MCF 10A (cell line): ENCODE data around the gene FBXW12. TPM values are rescaled to one million over a fixed set of nuclear protein-coding genes. Genes with fewer than 3 reads are reported as not detected.
A peak's percentile ranks its signal among the peaks of the same experiment; 100 is the strongest.

Experiments
- BruUV-seq: library from RNA; stranded (reverse); fragments of 400-500 nt; replicated peaks from 2 replicates; lab custom pipeline; 2021; lab: Mats Ljungman, UMichigan
- CTCF ChIA-PET: fragments of 300-600 bp; sonication (Branson Sonifier 250); formaldehyde crosslinking; extraction: SDS; loops from one replicate; lab custom pipeline; 2021; ENCODE audit warnings: antibody characterized with exemption, inconsistent platforms; lab: Yijun Ruan, JAX
- POLR2A ChIA-PET: fragments of 300-600, 350-650 bp; sonication (Branson Sonifier 250); formaldehyde crosslinking; extraction: SDS; loops from one replicate; lab custom pipeline; 2020; ENCODE audit warnings: antibody characterized with exemption, inconsistent platforms; lab: Yijun Ruan, JAX
- DNase-seq: peaks from one replicate; pipeline ENCODE4 v3.0.0-alpha.2; 2018; ENCODE audit not compliant: unreplicated experiment
- H3K27ac Mint-ChIP-seq: one replicate; pipeline ENCODE4 v1.8.0; 2022; ENCODE audit warnings: mild to moderate bottlenecking, low read depth, mixed read lengths; ENCODE audit not compliant: unreplicated experiment
- H3K27me3 Mint-ChIP-seq: one replicate; pipeline ENCODE4 v1.8.0; 2022; ENCODE audit warnings: mixed read lengths; ENCODE audit not compliant: insufficient read depth, unreplicated experiment
- H3K36me3 Mint-ChIP-seq: one replicate; pipeline ENCODE4 v1.8.0; 2022; ENCODE audit warnings: mild to moderate bottlenecking, moderate library complexity, mixed read lengths; ENCODE audit not compliant: insufficient read depth, unreplicated experiment
- H3K4me1 Mint-ChIP-seq: one replicate; pipeline ENCODE4 v1.8.0; 2022; ENCODE audit warnings: mixed read lengths; ENCODE audit not compliant: insufficient read depth, unreplicated experiment
- H3K4me3 Mint-ChIP-seq: one replicate; pipeline ENCODE4 v1.8.0; 2022; ENCODE audit warnings: mild to moderate bottlenecking, moderate library complexity, mixed read lengths; ENCODE audit not compliant: unreplicated experiment
- H3K9me3 Mint-ChIP-seq: one replicate; pipeline ENCODE4 v1.8.0; 2022; ENCODE audit warnings: mixed read lengths; ENCODE audit not compliant: unreplicated experiment
- CTCF ChIP-seq: fragments of 200-600 bp; IDR thresholded peaks from one replicate; pipeline ENCODE4 v1.8.0; 2022; ENCODE audit warnings: antibody characterized with exemption, mild to moderate bottlenecking; ENCODE audit not compliant: unreplicated experiment
- intact Hi-C: fragments of 100-400 bp; cut with micrococcal nuclease; formaldehyde crosslinking; loops from 2 replicates; pipeline ENCODE4 v1.14.1; 2022
- total RNA-seq: library from RNA; stranded (reverse); gene quantifications from 2 replicates; pipeline ENCODE4 v1.2.3, GENCODE V29; 2022

FBXW12 gene
- total RNA-seq, 1 experiment from 2014 or later: not detected

GRCh38 chr3:48433472-48434118 lies 61.6 kb downstream of the FBXW12 start:
- Mint-ChIP-seq H3K36me3 (peaks cover 37% of the 10 kb centered on the region), H3K4me1 (peaks cover 52% of the 10 kb centered on the region), H3K27ac (peak overlapping the region; percentile 98), H3K9me3 (no peaks in the 10 kb centered on the region), H3K27me3 (no peaks in the 10 kb centered on the region), H3K4me3 (peak overlapping the region; percentile 99)
- ChIA-PET POLR2A (interaction anchor here (0.6 to 20.2 kb wide), 25 partner anchors 8 to 1293 kb away, joined by 3 to 749 read pairs (median 6); partner anchors contain the start of genes ATRIP, CDC25A, CELSR3 and NME6), CTCF (interaction anchor here (0.7 to 10.7 kb wide), 17 partner anchors 9 to 241 kb away, joined by 3 to 647 read pairs (median 6); partner anchors contain the start of genes ATRIP and PFKFB4)
- TF ChIP-seq CTCF: no peak
- BruUV-seq: TSS peak; percentile 70
- intact Hi-C loops: no loop called here
- peak; percentile 74 for DNase-seq

- no TSS peak for BruUV-seq
- H3K27ac Mint-ChIP-seq: peak overlapping the region; percentile 98
- peak overlapping the region; percentile 99 for H3K4me3 Mint-ChIP-seq
- DNase-seq: no peak
- POLR2A ChIA-PET: interaction anchor here (0.6 to 20.2 kb wide), 15 partner anchors 11 to 247 kb away, joined by 3 to 749 read pairs (median 6); partner anchors contain the start of genes ATRIP, CDC25A, NME6 and UQCRC1
- peaks cover 36% of the 10 kb centered on the region for H3K36me3 Mint-ChIP-seq
- CTCF ChIA-PET: interaction anchor here (0.6 to 10.7 kb wide), 18 partner anchors 10 to 445 kb away, joined by 3 to 647 read pairs (median 9); partner anchors contain the start of genes ATRIP, NME6 and PFKFB4
- intact Hi-C loops: no loop called here
- TF ChIP-seq CTCF: no peak
- no peaks in the 10 kb centered on the region for H3K27me3 Mint-ChIP-seq
- H3K9me3 Mint-ChIP-seq: no peaks in the 10 kb centered on the region
- peaks cover 59% of the 10 kb centered on the region for H3K4me1 Mint-ChIP-seq
These were observed 62.7 kb downstream of the FBXW12 start for GRCh38 chr3:48434591-48435222.

- TF ChIP-seq CTCF: no peak
- intact Hi-C loops: no loop called here
These were observed 63.2 kb downstream of the FBXW12 start for GRCh38 chr3:48435223-48435595.

More at GRCh38 chr3:48435223-48435595, 63.2 kb downstream of the FBXW12 start:
- Mint-ChIP-seq H3K27ac (peak overlapping the region; percentile 98), H3K27me3 (no peaks in the 10 kb centered on the region), H3K4me3 (no peak overlapping the region), H3K4me1 (peaks cover 58% of the 10 kb centered on the region), H3K36me3 (peaks cover 33% of the 10 kb centered on the region), H3K9me3 (no peaks in the 10 kb centered on the region)
- ChIA-PET CTCF (interaction anchor here (0.6 to 10.7 kb wide), 57 partner anchors 11 to 729 kb away, joined by 3 to 647 read pairs (median 8); partner anchors contain the start of genes ATRIP, CDC25A, NME6 and UCN2), POLR2A (interaction anchor here (1.1 to 20.2 kb wide), 15 partner anchors 8 to 281 kb away, joined by 3 to 749 read pairs (median 6); partner anchors contain the start of genes ATRIP and SPINK8)
- no peak for DNase-seq
- no TSS peak for BruUV-seq
